AG04450 (cell line): ENCODE data around the gene MPPED2. TPM values are rescaled to one million over a fixed set of nuclear protein-coding genes. Genes with fewer than 3 reads are reported as not detected.

Experiments
- CTCF ChIA-PET: fragments of 300-600, 350-600 bp; formaldehyde crosslinking; extraction: SDS; loops from one replicate; lab custom pipeline; 2022; ENCODE audit warnings: antibody characterized with exemption, inconsistent platforms; lab: Charles Lee
- POLR2A ChIA-PET: fragments of 350-600 bp; formaldehyde crosslinking; extraction: SDS; loops from one replicate; lab custom pipeline; 2021; ENCODE audit warnings: antibody characterized with exemption, inconsistent platforms; lab: Yijun Ruan, JAX
- DNase-seq: peaks from one replicate; pipeline ENCODE4 v3.0.0-alpha.2; 2011; ENCODE audit warnings: low read depth, low spot score
- H3K27ac ChIP-seq: one replicate; pipeline ENCODE4 v1.5.1; 2012; ENCODE audit warnings: low read depth, low read length, control low read depth
- H3K27me3 ChIP-seq: one replicate; pipeline ENCODE4 v1.6.0; 2012; ENCODE audit warnings: low read length; ENCODE audit not compliant: control insufficient read depth, insufficient read depth
- H3K4me3 ChIP-seq: 2 replicates; pipeline ENCODE4 v1.5.1; 2011; ENCODE audit warnings: mild to moderate bottlenecking, low read depth, low read length, control low read depth
- H3K9me3 ChIP-seq: 2 replicates; pipeline ENCODE4 v1.5.1; 2012; ENCODE audit warnings: low read length; ENCODE audit not compliant: control insufficient read depth, insufficient read depth
- CTCF ChIP-seq: IDR thresholded peaks from 2 replicates; pipeline ENCODE4 v1.5.1; 2011; ENCODE audit warnings: low read depth, low read length, control low read depth, inconsistent platforms
- polyA plus RNA-seq: library from polyadenylated mRNA; depleted of rRNA; stranded (reverse); fragments of >200 nt; gene quantifications from 2 replicates; pipeline ENCODE4 v1.2.3, GENCODE V29; 2011

Gene MPPED2
- polyA plus RNA-seq, 1 experiment = not detected

- ChIA-PET CTCF (no interaction called here), POLR2A (no interaction called here)
- H3K27me3 ChIP-seq = no peaks in the 10 kb centered on the region
- no peak overlapping the region for H3K27ac ChIP-seq
- H3K4me3 ChIP-seq = no peak overlapping the region
- no peak for TF ChIP-seq CTCF
- no peak for DNase-seq
- H3K9me3 ChIP-seq = no peaks in the 10 kb centered on the region
Measured at GRCh38 chr11:30533445-30533947, 52.7 kb downstream of the MPPED2 start.

- DNase-seq = no peak
- Histone ChIP-seq H3K27me3 (no peaks in the 10 kb centered on the region), H3K27ac (no peak overlapping the region), H3K4me3 (no peak overlapping the region), H3K9me3 (no peaks in the 10 kb centered on the region)
- ChIA-PET CTCF (no interaction called here), POLR2A (no interaction called here)
- no peak for TF ChIP-seq CTCF
Measured at GRCh38 chr11:30527566-30527965, 58.6 kb downstream of the MPPED2 start.

- H3K27me3 ChIP-seq = no peaks in the 10 kb centered on the region
- H3K27ac ChIP-seq = no peak overlapping the region
- ChIA-PET CTCF (no interaction called here), POLR2A (no interaction called here)
- DNase-seq = no peak
- TF ChIP-seq CTCF = no peak
- H3K9me3 ChIP-seq = no peaks in the 10 kb centered on the region
- no peak overlapping the region for H3K4me3 ChIP-seq
Measured at GRCh38 chr11:30526558-30526957, 59.6 kb downstream of the MPPED2 start.

- ChIA-PET POLR2A (no interaction called here), CTCF (no interaction called here)
- H3K4me3 ChIP-seq = no peak overlapping the region
Measured at GRCh38 chr11:30522536-30523243, 63.5 kb downstream of the MPPED2 start.

More at GRCh38 chr11:30522536-30523243, 63.5 kb downstream of the MPPED2 start:
- H3K27me3 ChIP-seq = no peaks in the 10 kb centered on the region
- no peak for TF ChIP-seq CTCF
- no peaks in the 10 kb centered on the region for H3K9me3 ChIP-seq
- no peak overlapping the region for H3K27ac ChIP-seq
- DNase-seq = no peak
